Erythroblast (primary cell): Measurements from ENCODE around the gene BATF3.

Source experiments
- GATA1 ChIP-seq: IDR thresholded peaks from 2 replicates; pipeline ENCODE4 v1.6.1; 2011; ENCODE audit warnings: low read depth, mild to moderate bottlenecking, control low read depth, low read length, moderate library complexity
- POLR2A ChIP-seq: IDR thresholded peaks from 2 replicates; pipeline ENCODE4 v1.6.1; 2011; ENCODE audit warnings: mild to moderate bottlenecking, low read length

DNA sequence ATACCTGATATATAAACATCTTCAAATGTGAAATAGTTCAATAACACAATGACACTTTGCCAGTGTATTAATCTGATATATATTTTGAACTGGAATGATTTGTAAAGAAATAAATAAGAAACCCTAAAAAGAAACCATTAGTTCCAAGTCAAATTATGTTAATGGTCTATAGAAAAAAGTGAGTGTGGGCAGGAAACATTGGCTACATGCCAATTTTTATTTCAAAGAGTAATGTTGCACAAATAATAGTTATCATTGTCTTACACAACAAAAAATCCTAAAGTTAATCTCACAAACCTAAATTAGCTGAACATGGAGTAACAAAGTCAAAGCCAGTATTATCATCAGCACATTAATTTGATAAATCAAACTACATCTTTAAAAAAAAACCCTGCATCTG lies 37.9 kb upstream of the BATF3 start:
- TF ChIP-seq POLR2A (no peak), GATA1 (no peak)
